GM12892 (cell line): Measurements from ENCODE around the gene KDM5A.

Experiments
- POLR2A ChIP-seq: IDR thresholded peaks from 2 replicates; pipeline ENCODE4 v1.6.1; 2011; ENCODE audit warnings: low read depth, low read length, control low read depth
- POLR2AphosphoS5 ChIP-seq: IDR thresholded peaks from 2 replicates; pipeline ENCODE4 v1.6.1; 2011; ENCODE audit warnings: low read depth, low read length, control low read depth
- TAF1 ChIP-seq: IDR thresholded peaks from 2 replicates; pipeline ENCODE4 v1.6.1; 2011; ENCODE audit warnings: low read depth, mild to moderate bottlenecking, control low read depth, low read length, borderline replicate concordance

DNA sequence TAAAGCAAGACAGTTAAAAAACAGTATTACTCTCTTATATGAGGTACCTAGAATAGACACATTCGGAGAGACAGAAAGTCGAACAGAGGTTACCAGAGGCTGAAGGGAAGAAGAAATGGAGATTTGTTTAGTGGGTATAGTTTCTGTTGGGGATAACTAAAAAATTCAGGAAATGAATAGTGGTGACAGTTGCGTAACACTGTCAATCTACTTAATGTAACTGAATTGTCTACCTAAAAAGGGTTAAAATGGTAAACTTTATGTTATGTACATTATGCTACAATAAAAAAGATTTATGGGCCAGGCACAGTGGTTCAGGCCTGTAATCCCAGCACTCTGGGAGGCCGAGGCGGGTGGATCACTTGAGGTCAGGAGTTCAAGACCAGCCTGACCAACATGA, 95.9 kb downstream of the KDM5A start:
- no peak for TF ChIP-seq POLR2A
- TF ChIP-seq POLR2AphosphoS5: no peak
- TF ChIP-seq TAF1: no peak
